ENCODE data around the gene PASK.

PASK gene

DNA sequence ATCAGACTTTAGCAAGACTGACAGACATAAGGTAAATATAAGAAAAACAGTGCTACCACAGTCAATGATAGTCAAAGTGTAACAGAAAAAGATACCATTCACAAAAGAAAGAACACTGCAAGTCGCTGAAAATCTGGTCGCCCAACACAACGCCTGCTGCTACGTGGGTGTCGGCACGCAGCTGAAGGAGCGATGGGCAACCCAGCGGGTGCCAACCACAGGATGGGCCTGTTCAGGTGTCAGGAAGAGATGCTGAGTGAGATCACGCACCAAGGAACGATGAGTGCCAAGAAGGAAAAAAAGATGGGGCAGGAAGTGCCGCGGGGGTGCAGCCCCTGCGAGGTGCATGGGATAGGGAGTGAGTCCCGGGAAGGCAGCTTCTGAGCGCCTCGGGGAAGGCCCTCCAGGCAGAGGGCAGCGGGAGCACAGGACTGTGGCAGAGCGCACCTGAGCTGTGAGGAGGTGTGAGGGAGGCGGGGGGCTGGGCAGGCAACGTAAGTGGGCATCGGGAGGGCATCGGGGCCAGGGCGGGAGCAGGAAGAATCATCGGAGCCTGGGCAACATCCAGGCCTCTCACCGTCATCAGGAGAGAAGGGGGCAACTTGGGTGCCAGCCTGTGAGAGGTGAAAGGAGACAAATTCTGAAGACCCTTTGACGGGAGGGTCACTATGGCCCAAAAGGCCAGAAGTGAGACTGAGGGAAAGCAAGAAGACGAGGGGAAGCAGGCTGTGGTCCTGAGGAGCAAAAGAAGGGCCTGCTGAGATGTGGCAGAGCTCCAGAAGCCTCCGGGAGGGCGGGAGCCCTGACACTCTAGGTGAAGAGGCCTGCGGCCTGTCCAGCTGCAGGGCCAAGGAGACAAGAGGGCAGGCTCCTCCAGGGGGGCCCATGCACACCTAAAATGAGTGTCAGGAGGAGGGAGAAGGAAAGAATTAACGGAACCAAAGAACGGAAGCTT is 32.4 kb downstream of the PASK start:
- ChIA-PET CTCF (no interaction called here), POLR2A (interaction anchor here (1.3 kb wide), 1 partner anchor 15 kb away, joined by 4 read pairs; the partner anchor contains the start of gene MTERF4)
- TF ChIP-seq ARNT (IDR thresholded peaks at IDR 0.05) (no peak), L3MBTL2 (conservative IDR thresholded peaks at IDR 0.05) (no peak), FOXA1 (IDR thresholded peaks at IDR 0.05) (no peak), FOXM1 (IDR thresholded peaks at IDR 0.05; ENCODE audit: borderline replicate concordance) (no peak), ELF4 (IDR thresholded peaks at IDR 0.05) (no peak), CTBP1 (IDR thresholded peaks at IDR 0.05; ENCODE audit: borderline replicate concordance) (no peak)
- TF ChIP-seq, protein P1, sequence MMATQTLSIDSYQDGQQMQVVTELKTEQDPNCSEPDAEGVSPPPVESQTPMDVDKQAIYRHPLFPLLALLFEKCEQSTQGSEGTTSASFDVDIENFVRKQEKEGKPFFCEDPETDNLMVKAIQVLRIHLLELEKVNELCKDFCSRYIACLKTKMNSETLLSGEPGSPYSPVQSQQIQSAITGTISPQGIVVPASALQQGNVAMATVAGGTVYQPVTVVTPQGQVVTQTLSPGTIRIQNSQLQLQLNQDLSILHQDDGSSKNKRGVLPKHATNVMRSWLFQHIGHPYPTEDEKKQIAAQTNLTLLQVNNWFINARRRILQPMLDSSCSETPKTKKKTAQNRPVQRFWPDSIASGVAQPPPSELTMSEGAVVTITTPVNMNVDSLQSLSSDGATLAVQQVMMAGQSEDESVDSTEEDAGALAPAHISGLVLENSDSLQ (IDR thresholded peaks at IDR 0.05) = no peak
- no peak for DNase-seq (ENCODE audit: extremely low spot score)

DNA sequence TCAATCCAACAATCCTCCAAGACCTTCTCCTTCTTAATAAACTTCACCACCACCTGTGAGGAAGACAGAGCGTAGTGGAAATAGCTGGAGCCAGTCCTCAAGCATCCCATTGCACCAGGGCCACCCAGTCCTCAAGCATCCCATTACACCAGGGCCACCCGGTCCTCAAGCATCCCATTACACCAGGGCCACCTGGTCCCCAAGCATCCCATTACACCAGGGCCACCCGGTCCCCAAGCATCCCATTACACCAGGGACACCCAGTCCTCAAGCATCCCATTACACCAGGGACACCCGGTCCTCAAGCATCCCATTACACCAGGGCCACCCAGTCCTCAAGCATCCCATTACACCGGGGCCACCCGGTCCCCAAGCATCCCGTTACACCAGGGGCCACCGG is 33.9 kb downstream of the PASK start:
- no peak for DNase-seq (ENCODE audit: extremely low spot score)
- POLR2A ChIA-PET = no interaction called here
- TF ChIP-seq, protein P1 (IDR thresholded peaks at IDR 0.05) = no peak
- TF ChIP-seq FOXM1 (IDR thresholded peaks at IDR 0.05; ENCODE audit: borderline replicate concordance) (no peak), ELF4 (IDR thresholded peaks at IDR 0.05) (no peak), L3MBTL2 (conservative IDR thresholded peaks at IDR 0.05) (no peak), BHLHE40 (IDR thresholded peaks at IDR 0.05; ENCODE audit: borderline replicate concordance) (no peak), ARNT (IDR thresholded peaks at IDR 0.05) (no peak), ZNF384 (IDR thresholded peaks at IDR 0.05) (no peak), FOXK2 (IDR thresholded peaks at IDR 0.05) (no peak)
- CTCF ChIA-PET = no interaction called here

DNA sequence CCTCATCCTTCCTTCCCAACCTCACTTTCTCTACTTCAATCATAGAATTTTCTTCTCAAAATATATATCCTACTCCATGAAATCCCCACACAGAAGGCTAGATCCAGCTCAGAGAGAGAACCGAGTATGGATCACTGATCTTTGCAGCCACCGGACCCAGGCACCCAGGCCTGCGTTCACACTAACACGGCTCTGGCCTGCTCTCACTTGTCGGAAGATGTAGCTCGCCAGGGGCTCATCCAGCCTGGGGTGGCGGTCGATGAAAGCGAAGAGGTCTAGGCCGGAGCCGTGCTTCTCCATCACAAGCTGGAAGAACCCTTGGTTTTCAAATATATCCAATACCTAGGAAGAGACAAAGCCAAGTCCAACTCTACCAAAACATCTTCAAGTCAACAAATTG is 34.4 kb downstream of the PASK start:
- DNase-seq (ENCODE audit: extremely low spot score) = no peak
- ChIA-PET CTCF (no interaction called here), POLR2A (no interaction called here)
- no peak for TF ChIP-seq TARDBP (IDR thresholded peaks at IDR 0.05)
- no peak for TF ChIP-seq ZNF384 (IDR thresholded peaks at IDR 0.05)
- no peak for TF ChIP-seq SP1 (IDR thresholded peaks at IDR 0.05)
- TF ChIP-seq L3MBTL2 (conservative IDR thresholded peaks at IDR 0.05) = no peak
- TF ChIP-seq SUZ12 (IDR thresholded peaks at IDR 0.05) = no peak
- no peak for TF ChIP-seq HDGF (IDR thresholded peaks at IDR 0.05; ENCODE audit: borderline replicate concordance)
- TF ChIP-seq FOXK2 (IDR thresholded peaks at IDR 0.05) = no peak
- TF ChIP-seq NFRKB (IDR thresholded peaks at IDR 0.05) = no peak
- no peak for TF ChIP-seq FOXM1 (IDR thresholded peaks at IDR 0.05; ENCODE audit: borderline replicate concordance)
- no peak for TF ChIP-seq LEF1 (IDR thresholded peaks at IDR 0.05; ENCODE audit: borderline replicate concordance)
- TF ChIP-seq CTBP1 (IDR thresholded peaks at IDR 0.05; ENCODE audit: borderline replicate concordance) = no peak
- TF ChIP-seq ELF4 (IDR thresholded peaks at IDR 0.05) = no peak
- TF ChIP-seq, protein P1 (IDR thresholded peaks at IDR 0.05) = no peak
- TF ChIP-seq ARNT (IDR thresholded peaks at IDR 0.05) = no peak

DNA sequence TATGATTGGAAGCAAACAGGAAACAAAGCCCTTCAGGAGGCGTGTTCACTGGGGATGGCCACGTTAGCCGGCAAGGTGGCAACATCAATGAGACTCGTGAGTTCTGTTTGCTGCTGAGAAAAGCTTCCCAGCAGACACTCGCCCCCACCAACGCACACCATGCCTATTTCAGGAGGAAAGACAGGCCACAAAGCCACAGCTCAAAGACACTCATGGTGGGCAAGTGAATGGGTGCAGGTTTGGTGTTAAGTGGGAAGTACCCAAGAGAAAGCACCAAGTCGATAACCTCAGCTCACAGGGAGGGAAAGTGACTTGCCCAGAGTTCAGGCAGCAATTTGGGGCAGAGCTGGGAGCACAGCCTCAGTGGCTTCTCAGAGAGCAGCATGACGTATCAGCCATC is 36.7 kb downstream of the PASK start:
- no peak for DNase-seq (ENCODE audit: extremely low spot score)
- TF ChIP-seq TARDBP (IDR thresholded peaks at IDR 0.05) (no peak), ELF4 (IDR thresholded peaks at IDR 0.05) (no peak), SP1 (IDR thresholded peaks at IDR 0.05) (no peak), SUZ12 (IDR thresholded peaks at IDR 0.05) (no peak), CTBP1 (IDR thresholded peaks at IDR 0.05; ENCODE audit: borderline replicate concordance) (no peak), FOXK2 (IDR thresholded peaks at IDR 0.05) (no peak), BHLHE40 (IDR thresholded peaks at IDR 0.05; ENCODE audit: borderline replicate concordance) (no peak)
- TF ChIP-seq, protein P1 (IDR thresholded peaks at IDR 0.05) = no peak
- ChIA-PET CTCF (no interaction called here), POLR2A (no interaction called here)

DNA sequence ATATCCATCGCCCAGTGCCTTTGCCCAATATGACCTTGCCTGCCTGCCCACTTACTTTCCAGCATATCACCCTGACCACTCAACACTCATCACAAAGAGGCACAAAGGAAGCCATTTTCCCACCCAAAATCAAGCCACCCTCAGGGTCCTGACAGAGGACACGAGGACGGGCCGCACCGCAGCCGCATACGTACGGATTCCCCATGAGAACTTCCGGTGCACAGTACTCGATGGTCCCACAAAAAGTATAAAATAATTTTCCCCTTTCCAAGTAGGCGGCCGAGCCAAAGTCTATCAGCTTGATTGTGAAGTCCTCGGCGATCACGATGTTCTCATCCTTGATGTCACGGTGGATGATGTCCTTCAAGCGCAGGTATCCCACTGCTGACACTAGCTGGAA is 37.2 kb downstream of the PASK start:
- ChIA-PET POLR2A (no interaction called here), CTCF (no interaction called here)
- TF ChIP-seq FOXM1 (IDR thresholded peaks at IDR 0.05; ENCODE audit: borderline replicate concordance) (no peak), SUZ12 (IDR thresholded peaks at IDR 0.05) (no peak), CTBP1 (IDR thresholded peaks at IDR 0.05; ENCODE audit: borderline replicate concordance) (no peak), ELF4 (IDR thresholded peaks at IDR 0.05) (no peak)
- no peak for DNase-seq (ENCODE audit: extremely low spot score)

DNA sequence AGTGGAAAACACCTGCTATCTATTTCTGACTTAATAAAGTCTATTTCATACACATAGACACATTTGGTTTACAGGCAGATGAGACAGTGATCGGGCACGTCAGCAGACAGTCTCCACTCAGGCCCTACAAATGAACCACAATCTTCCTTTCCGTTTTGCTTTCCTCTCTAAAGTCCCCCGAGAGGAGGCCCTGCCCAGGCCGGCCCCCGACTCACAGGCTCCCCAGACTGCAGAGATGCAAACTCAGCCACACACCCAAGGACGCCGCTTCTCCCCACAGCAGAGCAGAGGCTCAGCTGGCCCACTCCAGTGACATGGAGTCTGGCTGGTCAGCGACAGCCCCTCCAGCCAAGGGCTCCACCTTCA is 37.8 kb downstream of the PASK start:
- TF ChIP-seq CTBP1 (IDR thresholded peaks at IDR 0.05; ENCODE audit: borderline replicate concordance) = no peak
- TF ChIP-seq SUZ12 (IDR thresholded peaks at IDR 0.05) = no peak
- no peak for TF ChIP-seq LEF1 (IDR thresholded peaks at IDR 0.05; ENCODE audit: borderline replicate concordance)
- no peak for TF ChIP-seq FOXM1 (IDR thresholded peaks at IDR 0.05; ENCODE audit: borderline replicate concordance)
- TF ChIP-seq ELF4 (IDR thresholded peaks at IDR 0.05) = no peak
- no peak for TF ChIP-seq FOXK2 (IDR thresholded peaks at IDR 0.05)
- TF ChIP-seq ZNF384 (IDR thresholded peaks at IDR 0.05) = no peak
- TF ChIP-seq, protein P1 (IDR thresholded peaks at IDR 0.05) = no peak
- no peak for TF ChIP-seq HDGF (IDR thresholded peaks at IDR 0.05; ENCODE audit: borderline replicate concordance)
- TF ChIP-seq FOXA1 (IDR thresholded peaks at IDR 0.05) = no peak
- TF ChIP-seq ARNT (IDR thresholded peaks at IDR 0.05) = no peak
- TF ChIP-seq SP1 (IDR thresholded peaks at IDR 0.05) = no peak
- DNase-seq (ENCODE audit: extremely low spot score) = no peak
- CTCF ChIA-PET = no interaction called here
- POLR2A ChIA-PET = interaction anchor here (1.7 kb wide), 1 partner anchor 9 kb away, joined by 6 read pairs; the partner anchor contains the start of gene MTERF4

All from HEK293T (cell line).